ENCODE data around the gene KIRREL3. TPM values are rescaled to one million over a fixed set of nuclear protein-coding genes. Genes with fewer than 3 reads are reported as not detected.

Gene KIRREL3
- total RNA-seq, 2 experiments from 2014 or later = not detected

- intact Hi-C loops (cut with DNase I, micrococcal nuclease) = no loop called here
Measured at GRCh38 chr11:127037596-127037995, 37.0 kb upstream of the KIRREL3 start.

GRCh38 chr11:127037001-127037400, 36.4 kb upstream of the KIRREL3 start:
- CTCF ChIA-PET = no interaction called here
- H3K27ac Mint-ChIP-seq = no peak overlapping the region
- Histone ChIP-seq H3K9me3 (ENCODE audit: control insufficient read depth in 1 of 2, insufficient read depth in 1 of 2, low read length in 2 of 2) (no peaks in the 10 kb centered on the region), H3K27me3 (ENCODE audit: control insufficient read depth in 1 of 2, insufficient read depth in 2 of 2, low read length in 2 of 2) (no peaks in the 10 kb centered on the region), H3K4me3 (ENCODE audit: low read length) (no peak overlapping the region), H3K36me3 (ENCODE audit: insufficient read depth, low read length) (no peaks in the 10 kb centered on the region), H3K27ac (ENCODE audit: low read depth in 1 of 2, low read length in 2 of 2) (no peak overlapping the region), H3K4me1 (ENCODE audit: insufficient read depth, low read length) (no peaks in the 10 kb centered on the region)
- intact Hi-C loops (cut with DNase I, micrococcal nuclease) = no loop called here
- no peaks in the 10 kb centered on the region for H3K4me1 Mint-ChIP-seq (ENCODE audit: low read depth)
- no peaks in the 10 kb centered on the region for H3K9me3 Mint-ChIP-seq
- no peak for ATAC-seq (ENCODE audit: poor library complexity)
- no peak overlapping the region for H3K4me3 Mint-ChIP-seq
- H3K27me3 Mint-ChIP-seq = peaks cover 18% of the 10 kb centered on the region
- POLR2A ChIA-PET = no interaction called here
- DNase-seq = no peak
- H3K36me3 Mint-ChIP-seq (ENCODE audit: low read depth) = no peaks in the 10 kb centered on the region
- TF ChIP-seq CTCF (IDR thresholded peaks at IDR 0.05) = no peak

More at GRCh38 chr11:127037596-127037995, 37.0 kb upstream of the KIRREL3 start:
- H3K36me3 Mint-ChIP-seq (ENCODE audit: low read depth) = no peaks in the 10 kb centered on the region
- ChIA-PET CTCF (no interaction called here), POLR2A (no interaction called here)
- H3K27me3 Mint-ChIP-seq = peaks cover 18% of the 10 kb centered on the region
- Histone ChIP-seq H3K36me3 (ENCODE audit: insufficient read depth, low read length) (no peaks in the 10 kb centered on the region), H3K9me3 (ENCODE audit: control insufficient read depth in 1 of 2, insufficient read depth in 1 of 2, low read length in 2 of 2) (no peaks in the 10 kb centered on the region), H3K4me3 (ENCODE audit: low read length) (no peak overlapping the region), H3K4me1 (ENCODE audit: insufficient read depth, low read length) (no peaks in the 10 kb centered on the region), H3K27ac (ENCODE audit: low read depth in 1 of 2, low read length in 2 of 2) (no peak overlapping the region), H3K27me3 (ENCODE audit: control insufficient read depth in 1 of 2, insufficient read depth in 2 of 2, low read length in 2 of 2) (no peaks in the 10 kb centered on the region)
- H3K4me1 Mint-ChIP-seq (ENCODE audit: low read depth) = no peaks in the 10 kb centered on the region
- DNase-seq = no peak
- no peak overlapping the region for H3K4me3 Mint-ChIP-seq
- H3K9me3 Mint-ChIP-seq = no peaks in the 10 kb centered on the region
- TF ChIP-seq CTCF (IDR thresholded peaks at IDR 0.05) = no peak
- no peak for ATAC-seq (ENCODE audit: poor library complexity)
- no peak overlapping the region for H3K27ac Mint-ChIP-seq

GRCh38 chr11:127035824-127036223, 35.3 kb upstream of the KIRREL3 start:
- Mint-ChIP-seq H3K27me3 (peaks cover 18% of the 10 kb centered on the region), H3K9me3 (no peaks in the 10 kb centered on the region), H3K36me3 (ENCODE audit: low read depth) (no peaks in the 10 kb centered on the region), H3K4me3 (no peak overlapping the region), H3K4me1 (ENCODE audit: low read depth) (no peaks in the 10 kb centered on the region), H3K27ac (no peak overlapping the region)
- Histone ChIP-seq H3K27ac (ENCODE audit: low read depth in 1 of 2, low read length in 2 of 2) (no peak overlapping the region), H3K9me3 (ENCODE audit: control insufficient read depth in 1 of 2, insufficient read depth in 1 of 2, low read length in 2 of 2) (no peaks in the 10 kb centered on the region), H3K27me3 (ENCODE audit: control insufficient read depth in 1 of 2, insufficient read depth in 2 of 2, low read length in 2 of 2) (no peaks in the 10 kb centered on the region), H3K36me3 (ENCODE audit: insufficient read depth, low read length) (no peaks in the 10 kb centered on the region), H3K4me3 (ENCODE audit: low read length) (no peak overlapping the region), H3K4me1 (ENCODE audit: insufficient read depth, low read length) (no peaks in the 10 kb centered on the region)
- TF ChIP-seq CTCF (IDR thresholded peaks at IDR 0.05) = no peak
- ChIA-PET CTCF (no interaction called here), POLR2A (no interaction called here)
- intact Hi-C loops (cut with DNase I, micrococcal nuclease) = no loop called here
- DNase-seq (no peak), ATAC-seq (ENCODE audit: poor library complexity) (no peak)

All from CD4-positive, alpha-beta T cell (primary cell).